Transverse colon (tissue), 3 donors: ENCODE results near the gene FKBP14.

Experiments
- CTCF ChIP-seq, 5 experiments: fragments of 200-600 bp in 3 of 5; fragments of 450-650 bp in 2 of 5; sonication (generic) in 3 of 5; IDR thresholded peaks; 1 replicate in 2 of 5; 2 replicates in 3 of 5; pipeline ENCODE4 v1.5.1; 2016 to 2017; ENCODE audit warnings: antibody characterized with exemption in 5 of 5, inconsistent platforms in 3 of 5, mild to moderate bottlenecking in 2 of 5, moderate library complexity in 1 of 5
- POLR2A ChIP-seq: fragments of 450-650 bp; IDR thresholded peaks from one replicate; pipeline ENCODE4 v1.6.1; 2016; ENCODE audit warnings: antibody characterized with exemption, mild to moderate bottlenecking, moderate library complexity

- TF ChIP-seq CTCF (IDR thresholded peaks at IDR 0.05) (no peak), POLR2A (peak; percentile 32)
Measured at GRCh38 chr7:30026229-30027064, at the start of gene FKBP14.
